Lung (tissue), 12 donors: ENCODE results near the gene HLF. TPM values are rescaled to one million over a fixed set of nuclear protein-coding genes. Genes with fewer than 3 reads are reported as not detected.

ENCODE experiments used
- ATAC-seq: fragments of 200-7000 bp; cut with Tn5 transposase; one replicate; pipeline ENCODE4 v1.9.1; 2020; ENCODE audit warnings: moderate number of reproducible peaks; ENCODE audit not compliant: insufficient read depth, low FRiP score
- DNase-seq, 3 donors: peaks; one replicate each; pipeline ENCODE4 v3.0.0-alpha.2; 2013 to 2017
- H3K27ac ChIP-seq, 2 donors: one replicate each; pipeline ENCODE4 v1.5.1; 2013; ENCODE audit warnings: mild to moderate bottlenecking in 2 of 2, moderate library complexity in 2 of 2, control low read depth in 1 of 2, inconsistent platforms in 1 of 2, low read depth in 1 of 2, low read length in 1 of 2
- H3K27me3 ChIP-seq, 3 donors: one replicate each; pipeline ENCODE4 v1.5.1; 2013; ENCODE audit warnings: low read length in 2 of 3; ENCODE audit not compliant: control insufficient read depth in 3 of 3, insufficient read depth in 3 of 3
- H3K36me3 ChIP-seq, 4 donors: one replicate each; pipeline ENCODE4 v1.5.1; 2013; ENCODE audit warnings: low read length in 4 of 4, mild to moderate bottlenecking in 1 of 4, moderate library complexity in 1 of 4; ENCODE audit not compliant: control insufficient read depth in 4 of 4, insufficient read depth in 4 of 4
- H3K4me1 ChIP-seq, 5 donors: one replicate each; pipeline ENCODE4 v1.5.1; 2013; ENCODE audit warnings: low read length in 5 of 5, mild to moderate bottlenecking in 2 of 5, moderate library complexity in 1 of 5; ENCODE audit not compliant: control insufficient read depth in 5 of 5, insufficient read depth in 5 of 5
- H3K4me3 ChIP-seq: one replicate; pipeline ENCODE4 v1.5.1; 2013; ENCODE audit warnings: mild to moderate bottlenecking, control low read depth, moderate library complexity
- H3K9ac ChIP-seq, 2 donors: one replicate each; pipeline ENCODE4 v1.5.1; 2013; ENCODE audit warnings: low read length in 2 of 2, control low read depth in 1 of 2; ENCODE audit not compliant: insufficient read depth in 1 of 2
- H3K9me3 ChIP-seq, 4 donors: one replicate each; pipeline ENCODE4 v1.5.1; 2013; ENCODE audit warnings: low read length in 3 of 4, mild to moderate bottlenecking in 1 of 4, moderate library complexity in 1 of 4; ENCODE audit not compliant: control insufficient read depth in 4 of 4, insufficient read depth in 3 of 4
- WGBS, 2 donors: extraction: QIAGEN DNeasy Blood & Tissue Kit; methylation state at CpG; one replicate each; pipeline ENCODE4 v1.1.7; 2013; 5-methylcytosine and 5-hydroxymethylcytosine counted together
- polyA plus RNA-seq, 2 donors: library from polyadenylated mRNA; stranded (reverse); fragments of 200-250 nt; gene quantifications; one replicate each; pipeline ENCODE4 v1.2.1, GENCODE V29; 2013
- total RNA-seq, 2 donors: library from RNA; depleted of rRNA in 1 of 2; stranded (reverse); fragments of >200 nt in 1 of 2; gene quantifications; one replicate each; pipeline ENCODE4 v1.2.1, GENCODE V29; 2014 to 2021
- TF ChIP-seq, protein P1 (sequence below): IDR thresholded peaks from 2 replicates; pipeline ENCODE4 v1.5.1; 2012; ENCODE audit warnings: mild to moderate bottlenecking; ENCODE audit errors: control extremely low read depth, extremely low read depth
- donor health status: control.
- donor health status: control.
- donor health status: Bipolar disorder and iron deficiency.
- donor health status: healthy.
- donor health status: DM: yes; HTN: yes; CAD: no.

HLF gene
- total and polyA plus RNA-seq, 4 donors, result 3.2 to 21.3 (median 7.9) TPM

DNA sequence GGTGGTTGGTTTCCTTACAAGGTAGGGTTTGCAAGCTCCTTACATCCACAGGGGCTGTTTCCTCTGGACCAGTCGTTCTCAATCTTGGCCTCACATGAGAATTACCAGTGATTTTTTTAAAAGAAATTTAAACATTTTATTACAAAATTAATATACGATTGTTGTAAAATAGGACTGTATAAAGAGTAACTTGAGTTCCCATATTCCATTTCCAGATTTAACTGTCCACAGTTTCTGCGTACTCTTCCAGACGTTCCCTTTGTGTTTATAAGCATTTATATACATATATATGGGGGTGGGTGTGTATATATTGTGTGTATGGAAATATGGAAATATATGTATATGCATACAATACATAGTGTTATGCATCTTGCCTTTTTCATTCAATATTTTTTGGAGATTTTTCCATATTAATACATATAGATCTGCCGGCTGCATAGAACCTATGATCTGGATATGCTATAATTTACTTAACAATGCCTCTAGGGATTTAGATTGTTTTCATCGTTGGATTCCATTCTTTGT is 31.5 kb downstream of the HLF start:
- peaks cover 0 to 3% (median 0%) of the 10 kb centered on the region in 5 donors for H3K4me1 ChIP-seq
- ATAC-seq, result no peak
- no peaks in the 10 kb centered on the region for H3K36me3 ChIP-seq
- no peak overlapping the region for H3K9ac ChIP-seq
- no peaks in the 10 kb centered on the region for H3K27me3 ChIP-seq
- TF ChIP-seq, protein P1, sequence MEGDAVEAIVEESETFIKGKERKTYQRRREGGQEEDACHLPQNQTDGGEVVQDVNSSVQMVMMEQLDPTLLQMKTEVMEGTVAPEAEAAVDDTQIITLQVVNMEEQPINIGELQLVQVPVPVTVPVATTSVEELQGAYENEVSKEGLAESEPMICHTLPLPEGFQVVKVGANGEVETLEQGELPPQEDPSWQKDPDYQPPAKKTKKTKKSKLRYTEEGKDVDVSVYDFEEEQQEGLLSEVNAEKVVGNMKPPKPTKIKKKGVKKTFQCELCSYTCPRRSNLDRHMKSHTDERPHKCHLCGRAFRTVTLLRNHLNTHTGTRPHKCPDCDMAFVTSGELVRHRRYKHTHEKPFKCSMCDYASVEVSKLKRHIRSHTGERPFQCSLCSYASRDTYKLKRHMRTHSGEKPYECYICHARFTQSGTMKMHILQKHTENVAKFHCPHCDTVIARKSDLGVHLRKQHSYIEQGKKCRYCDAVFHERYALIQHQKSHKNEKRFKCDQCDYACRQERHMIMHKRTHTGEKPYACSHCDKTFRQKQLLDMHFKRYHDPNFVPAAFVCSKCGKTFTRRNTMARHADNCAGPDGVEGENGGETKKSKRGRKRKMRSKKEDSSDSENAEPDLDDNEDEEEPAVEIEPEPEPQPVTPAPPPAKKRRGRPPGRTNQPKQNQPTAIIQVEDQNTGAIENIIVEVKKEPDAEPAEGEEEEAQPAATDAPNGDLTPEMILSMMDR, result no peak
- no peaks in the 10 kb centered on the region for H3K9me3 ChIP-seq
- no peak overlapping the region for H3K4me3 ChIP-seq
- no peak for DNase-seq
- H3K27ac ChIP-seq, result no peak overlapping the region
- 60 to 68% methylated on average over 6 of the region's 6 CpGs for WGBS, 2 donors

DNA sequence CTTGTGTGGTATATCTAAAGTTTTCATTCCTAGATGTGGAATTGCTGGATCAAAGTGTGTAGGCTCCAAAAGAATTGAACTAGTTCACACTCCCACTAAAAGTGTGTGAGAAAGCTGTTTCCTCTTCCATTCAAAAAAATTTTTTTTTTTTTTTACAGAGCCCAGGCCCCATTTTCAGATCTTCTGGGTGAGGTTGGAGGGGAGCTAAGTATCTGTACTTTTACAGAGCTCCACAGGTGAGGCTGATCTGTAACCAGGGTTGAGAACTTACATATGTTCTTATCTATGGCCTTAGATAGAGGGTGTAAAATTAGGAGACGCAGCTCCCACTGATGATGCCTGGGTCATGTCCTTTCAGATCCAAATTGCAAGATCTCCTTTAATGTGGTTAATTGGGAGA is 31.9 kb downstream of the HLF start:
- Histone ChIP-seq H3K4me3 (no peak overlapping the region), H3K36me3 (no peaks in the 10 kb centered on the region), H3K9ac (no peak overlapping the region), H3K9me3 (no peaks in the 10 kb centered on the region), H3K27me3 (no peaks in the 10 kb centered on the region), H3K27ac (no peak overlapping the region), H3K4me1 (peaks cover 0 to 3% (median 0%) of the 10 kb centered on the region in 5 donors)
- TF ChIP-seq, protein P1, result no peak
- WGBS, 2 donors, result 93 to 96% methylated on average over 1 of the region's 1 CpG
- DNase-seq (no peak), ATAC-seq (no peak)

DNA sequence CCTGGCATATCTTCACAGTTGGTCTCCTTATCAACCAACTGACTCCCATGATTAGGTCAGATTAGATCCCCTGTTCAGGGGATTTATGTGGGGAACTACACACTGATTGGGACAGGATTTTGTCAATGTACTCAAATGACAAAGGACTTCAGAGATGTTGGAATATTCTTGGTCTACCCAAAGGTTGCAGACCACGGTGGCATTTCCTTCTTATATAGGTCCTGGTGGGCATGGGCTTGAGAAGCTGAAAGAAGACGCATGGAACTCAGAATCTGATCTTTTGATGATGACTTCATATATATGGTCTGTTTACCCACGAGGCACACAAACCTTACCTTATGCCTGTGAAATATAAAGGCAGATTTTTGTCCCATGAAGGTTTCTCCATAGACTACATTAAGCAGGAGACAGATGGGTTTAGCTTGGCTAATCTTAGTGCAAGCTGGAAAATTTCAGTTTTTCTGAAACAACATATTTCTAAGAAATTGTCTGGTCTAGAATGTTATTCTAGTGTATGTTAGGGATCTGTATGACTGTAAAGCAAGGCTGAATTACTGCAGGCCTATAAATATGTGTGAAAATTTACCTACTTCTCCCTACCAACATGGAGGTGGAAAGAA is 33.5 kb downstream of the HLF start:
- Histone ChIP-seq H3K27ac (no peak overlapping the region), H3K9me3 (no peaks in the 10 kb centered on the region), H3K27me3 (no peaks in the 10 kb centered on the region), H3K4me3 (no peak overlapping the region), H3K36me3 (no peaks in the 10 kb centered on the region), H3K9ac (no peak overlapping the region), H3K4me1 (peaks cover 0 to 11% (median 5%) of the 10 kb centered on the region in 5 donors)
- no peak for ATAC-seq
- 86 to 88% methylated on average over 3 of the region's 3 CpGs for WGBS, 2 donors
- TF ChIP-seq, protein P1, result no peak
- no peak for DNase-seq
